AG09319 (cell line): Measurements from ENCODE around the gene NMB.
"Not testable (repeated sequence)": the region's sequence is repeated elsewhere in the genome, so short reads cannot be mapped to it uniquely, and the experiment has no call there.

ENCODE experiments used
- DNase-seq: peaks from one replicate; pipeline ENCODE4 v3.0.0-alpha.2; 2010; ENCODE audit warnings: low read depth; ENCODE audit errors: extremely low read depth
- CTCF ChIP-seq: IDR thresholded peaks from 2 replicates; pipeline ENCODE4 v1.5.1; 2011; ENCODE audit warnings: low read depth, mild to moderate bottlenecking, inconsistent platforms, low read length, moderate library complexity

The NMB gene

DNA sequence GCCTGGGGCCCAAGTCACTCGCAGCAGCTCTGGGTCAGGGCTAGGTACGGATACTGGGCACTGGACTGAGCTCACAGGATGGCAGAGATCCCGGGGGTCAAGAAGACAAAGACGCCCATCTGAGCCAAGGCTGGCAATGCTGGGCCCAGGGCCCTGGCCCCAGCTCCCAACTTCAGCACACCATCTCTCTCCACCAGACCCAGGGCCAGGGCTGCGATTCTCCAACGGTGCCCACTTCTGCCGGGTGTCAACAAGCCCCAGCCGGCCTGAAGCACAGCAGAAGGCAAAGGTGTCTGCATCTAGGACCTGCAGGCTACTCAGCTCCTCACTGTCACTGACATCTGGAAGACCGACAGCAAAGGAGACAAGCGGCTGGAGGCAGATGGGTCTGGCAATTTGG, 12.5 kb downstream of the NMB start:
- DNase-seq = no peak
- TF ChIP-seq CTCF = no peak

GRCh38 chr15:84643838-84644237, 14.2 kb downstream of the NMB start:
- TF ChIP-seq CTCF = no peak

GRCh38 chr15:84642640-84643039, 15.4 kb downstream of the NMB start:
- not testable (repeated sequence) for DNase-seq

More at GRCh38 chr15:84643838-84644237, 14.2 kb downstream of the NMB start:
- DNase-seq = no peak

DNA sequence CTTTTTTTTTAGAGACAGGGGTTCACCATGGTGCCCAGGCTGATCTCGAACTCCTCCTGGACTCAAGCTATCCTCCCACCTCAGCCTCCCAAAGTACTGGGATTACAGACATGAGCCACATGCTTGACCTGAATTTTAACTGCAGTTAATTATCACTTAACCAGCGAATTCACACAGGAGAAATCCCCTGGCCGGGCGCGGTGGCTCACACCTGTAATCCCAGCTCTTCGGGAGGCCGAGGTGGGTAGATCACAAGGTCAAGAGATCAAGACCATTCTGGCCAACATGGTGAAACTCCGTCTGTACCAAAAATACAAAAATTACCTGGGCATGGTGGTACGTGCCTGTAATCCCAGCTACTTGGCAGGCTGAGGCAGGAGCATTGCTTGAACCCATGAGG, 16.1 kb downstream of the NMB start:
- not testable (repeated sequence) for DNase-seq

DNA sequence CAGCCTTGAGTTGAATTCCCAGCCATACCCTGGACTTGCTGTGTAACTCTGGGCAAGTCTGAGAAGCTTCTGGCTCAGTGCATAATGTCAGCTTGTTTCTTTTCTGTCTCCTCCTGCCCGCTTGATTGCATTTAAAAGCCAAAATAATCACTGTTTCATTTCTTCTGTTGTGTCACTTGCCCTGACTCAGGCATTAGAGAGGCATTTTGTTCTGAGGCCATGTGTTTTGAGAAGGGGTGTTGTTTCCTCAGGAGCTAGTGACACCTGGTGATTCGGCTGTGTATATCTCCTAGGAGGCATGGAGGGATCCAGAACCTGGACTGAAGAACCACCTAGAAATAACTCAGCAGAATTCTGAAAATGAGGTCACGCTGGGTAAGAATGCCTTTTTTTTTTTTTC, 19.9 kb downstream of the NMB start:
- no peak for TF ChIP-seq CTCF
- no peak for DNase-seq

GRCh38 chr15:84634228-84634837, 23.7 kb downstream of the NMB start:
- no peak for TF ChIP-seq CTCF
- no peak for DNase-seq

GRCh38 chr15:84633311-84634227, 24.4 kb downstream of the NMB start:
- no peak for TF ChIP-seq CTCF
- DNase-seq = peak; percentile 35

DNA sequence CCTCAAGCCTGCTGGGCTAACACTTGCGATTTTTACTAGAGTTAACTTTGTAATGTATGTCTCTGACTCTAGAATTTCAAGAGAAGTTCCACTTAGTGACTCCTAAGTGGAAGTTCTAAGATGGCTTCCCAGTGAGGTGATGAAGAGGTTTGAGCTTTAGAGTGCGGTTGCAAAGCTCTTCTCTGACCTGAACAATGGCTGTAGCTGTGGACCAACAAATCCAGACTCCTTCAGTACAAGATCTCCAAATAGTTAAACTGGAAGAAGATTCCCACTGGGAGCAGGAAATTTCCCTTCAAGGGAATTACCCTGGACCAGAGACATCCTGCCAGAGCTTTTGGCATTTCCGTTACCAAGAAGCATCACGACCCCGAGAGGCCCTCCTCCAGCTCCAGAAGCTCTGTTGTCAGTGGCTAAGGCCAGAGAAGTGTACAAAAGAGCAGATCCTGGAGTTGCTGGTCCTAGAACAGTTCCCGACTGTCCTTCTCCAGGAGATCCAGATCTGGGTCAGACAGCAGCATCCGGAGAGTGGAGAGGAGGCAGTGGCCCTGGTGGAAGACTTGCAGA, 26.2 kb downstream of the NMB start:
- DNase-seq = no peak
- TF ChIP-seq CTCF = no peak
